ENCODE results near the gene STX17. TPM values are rescaled to one million over a fixed set of nuclear protein-coding genes. Genes with fewer than 3 reads are reported as not detected.

Gene STX17
- total RNA-seq, 1 donor from 2014 or later, result 52.3 TPM

DNA sequence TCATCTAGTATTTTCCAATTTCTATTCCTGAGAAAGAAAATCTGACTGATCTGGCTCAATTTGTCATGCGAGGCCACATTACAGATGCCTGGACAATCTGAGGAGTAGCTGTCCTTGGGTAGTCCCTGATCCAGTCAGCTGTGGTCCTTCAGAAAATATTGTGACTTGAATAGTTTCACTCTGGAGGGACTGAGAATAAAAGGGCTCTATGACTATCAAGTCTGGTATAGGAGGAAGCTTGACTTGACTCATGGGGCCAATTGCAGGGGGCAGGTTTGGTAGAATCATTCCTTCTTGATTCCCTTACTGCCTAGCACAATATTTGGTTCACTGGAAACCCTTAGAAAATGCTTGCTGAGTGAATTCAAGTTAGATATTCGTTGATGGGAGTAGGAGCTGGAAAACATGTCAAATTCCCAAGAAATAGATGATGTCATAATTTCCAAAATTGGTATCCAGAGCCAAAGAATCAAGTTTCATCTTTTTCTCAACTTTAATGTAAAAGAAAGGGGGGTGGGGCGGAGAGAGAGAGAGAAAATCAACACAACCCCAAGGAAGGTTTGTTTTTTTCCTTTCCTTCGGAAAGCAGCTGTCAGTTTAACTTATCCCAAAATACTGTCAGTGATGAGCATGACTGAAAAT lies 32.4 kb upstream of the STX17 start:
- no peak for DNase-seq (ENCODE audit: low spot score in 2 of 2, unreplicated experiment in 2 of 2)
- Mint-ChIP-seq H3K4me3 (no peak overlapping the region), H3K9me3 (no peaks in the 10 kb centered on the region), H3K4me1 (no peaks in the 10 kb centered on the region), H3K27ac (no peak overlapping the region), H3K36me3 (no peaks in the 10 kb centered on the region), H3K27me3 (ENCODE audit: low read depth) (peaks cover 1% of the 10 kb centered on the region)
- TF ChIP-seq, protein P1, sequence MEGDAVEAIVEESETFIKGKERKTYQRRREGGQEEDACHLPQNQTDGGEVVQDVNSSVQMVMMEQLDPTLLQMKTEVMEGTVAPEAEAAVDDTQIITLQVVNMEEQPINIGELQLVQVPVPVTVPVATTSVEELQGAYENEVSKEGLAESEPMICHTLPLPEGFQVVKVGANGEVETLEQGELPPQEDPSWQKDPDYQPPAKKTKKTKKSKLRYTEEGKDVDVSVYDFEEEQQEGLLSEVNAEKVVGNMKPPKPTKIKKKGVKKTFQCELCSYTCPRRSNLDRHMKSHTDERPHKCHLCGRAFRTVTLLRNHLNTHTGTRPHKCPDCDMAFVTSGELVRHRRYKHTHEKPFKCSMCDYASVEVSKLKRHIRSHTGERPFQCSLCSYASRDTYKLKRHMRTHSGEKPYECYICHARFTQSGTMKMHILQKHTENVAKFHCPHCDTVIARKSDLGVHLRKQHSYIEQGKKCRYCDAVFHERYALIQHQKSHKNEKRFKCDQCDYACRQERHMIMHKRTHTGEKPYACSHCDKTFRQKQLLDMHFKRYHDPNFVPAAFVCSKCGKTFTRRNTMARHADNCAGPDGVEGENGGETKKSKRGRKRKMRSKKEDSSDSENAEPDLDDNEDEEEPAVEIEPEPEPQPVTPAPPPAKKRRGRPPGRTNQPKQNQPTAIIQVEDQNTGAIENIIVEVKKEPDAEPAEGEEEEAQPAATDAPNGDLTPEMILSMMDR (IDR thresholded peaks at IDR 0.05; ENCODE audit: unreplicated experiment), result no peak

- no peak for DNase-seq (ENCODE audit: low spot score in 2 of 2, unreplicated experiment in 2 of 2)
- peaks cover 1% of the 10 kb centered on the region for H3K27me3 Mint-ChIP-seq (ENCODE audit: low read depth)
- peaks cover 3% of the 10 kb centered on the region for H3K36me3 Mint-ChIP-seq
- peaks cover 4% of the 10 kb centered on the region for H3K9me3 Mint-ChIP-seq
- no peak overlapping the region for H3K4me3 Mint-ChIP-seq
- TF ChIP-seq, protein P1 (IDR thresholded peaks at IDR 0.05; ENCODE audit: unreplicated experiment), result no peak
- no peak overlapping the region for H3K27ac Mint-ChIP-seq
- H3K4me1 Mint-ChIP-seq, result no peaks in the 10 kb centered on the region
Observed at GRCh38 chr9:99876190-99876589, 30.3 kb upstream of the STX17 start.

GRCh38 chr9:99878651-99879050 lies 27.8 kb upstream of the STX17 start:
- Mint-ChIP-seq H3K36me3 (peaks cover 3% of the 10 kb centered on the region), H3K4me1 (no peaks in the 10 kb centered on the region)

DNA sequence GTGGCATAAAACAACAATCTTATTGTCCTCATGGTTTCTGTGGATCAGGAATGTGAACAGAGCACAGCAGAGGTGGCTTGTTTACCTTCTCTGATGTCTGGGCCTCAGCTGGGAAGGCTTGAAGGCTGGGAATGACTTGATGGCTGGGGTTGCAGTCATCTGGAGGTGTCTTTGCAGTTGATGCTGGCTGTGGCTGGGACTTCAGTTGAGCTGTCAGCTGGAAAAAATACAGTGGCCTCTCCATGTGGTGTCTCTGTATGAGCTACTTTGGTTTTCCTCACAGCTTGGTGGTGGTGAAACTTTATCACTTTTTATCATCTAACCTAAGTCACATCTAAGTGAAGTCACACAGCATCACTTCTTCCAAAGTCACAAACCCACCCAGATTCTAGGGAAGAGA lies 24.7 kb upstream of the STX17 start:
- TF ChIP-seq, protein P1 (IDR thresholded peaks at IDR 0.05; ENCODE audit: unreplicated experiment), result no peak
- H3K4me1 Mint-ChIP-seq, result peaks cover 4% of the 10 kb centered on the region
- H3K27ac Mint-ChIP-seq, result no peak overlapping the region
- no peak for DNase-seq (ENCODE audit: low spot score in 2 of 2, unreplicated experiment in 2 of 2)
- H3K36me3 Mint-ChIP-seq, result peaks cover 3% of the 10 kb centered on the region
- H3K4me3 Mint-ChIP-seq, result no peak overlapping the region
- peaks cover 4% of the 10 kb centered on the region for H3K9me3 Mint-ChIP-seq
- H3K27me3 Mint-ChIP-seq (ENCODE audit: low read depth), result no peaks in the 10 kb centered on the region

More at GRCh38 chr9:99878651-99879050, 27.8 kb upstream of the STX17 start:
- DNase-seq (ENCODE audit: low spot score in 2 of 2, unreplicated experiment in 2 of 2), result no peak
- Mint-ChIP-seq H3K9me3 (peaks cover 4% of the 10 kb centered on the region), H3K27me3 (ENCODE audit: low read depth) (peaks cover 1% of the 10 kb centered on the region), H3K4me3 (no peak overlapping the region), H3K27ac (no peak overlapping the region)
- TF ChIP-seq, protein P1 (IDR thresholded peaks at IDR 0.05; ENCODE audit: unreplicated experiment), result no peak

- H3K4me1 Mint-ChIP-seq, result peaks cover 4% of the 10 kb centered on the region
- H3K9me3 Mint-ChIP-seq, result no peaks in the 10 kb centered on the region
- H3K36me3 Mint-ChIP-seq, result no peaks in the 10 kb centered on the region
- TF ChIP-seq, protein P1 (IDR thresholded peaks at IDR 0.05; ENCODE audit: unreplicated experiment), result no peak
- DNase-seq (ENCODE audit: low spot score in 2 of 2, unreplicated experiment in 2 of 2), result no peak
- no peaks in the 10 kb centered on the region for H3K27me3 Mint-ChIP-seq (ENCODE audit: low read depth)
- H3K4me3 Mint-ChIP-seq, result no peak overlapping the region
- H3K27ac Mint-ChIP-seq, result no peak overlapping the region
Observed at GRCh38 chr9:99885747-99886146, 20.7 kb upstream of the STX17 start.
